ENCODE measurements around the gene SMCO2. TPM values are rescaled to one million over a fixed set of nuclear protein-coding genes. Genes with fewer than 3 reads are reported as not detected.

The SMCO2 gene
- total RNA-seq, 1 experiment from 2014 or later, result 0.20 TPM

- no peak for DNase-seq
- H4K5ac ChIP-seq (ENCODE audit: insufficient read length, low read depth, low read length), result no peak overlapping the region
- peaks cover 16 to 24% of the 10 kb centered on the region in 2 experiments for H3K4me1 Mint-ChIP-seq
- H2AFZ ChIP-seq (ENCODE audit: low read length), result no peak overlapping the region
- H2BK12ac ChIP-seq (ENCODE audit: insufficient read length, low read depth, low read length), result no peak overlapping the region
- H2BK120ac ChIP-seq (ENCODE audit: low read depth, low read length, poor library complexity, severe bottlenecking), result no peak overlapping the region
- no peak overlapping the region for H4K8ac ChIP-seq (replicated peaks; ENCODE audit: insufficient read length, low read depth, low read length)
- no peaks in the 10 kb centered on the region for H3K9me3 ChIP-seq (ENCODE audit: control insufficient read depth, low read depth, low read length)
- H2BK20ac ChIP-seq (ENCODE audit: low read depth, low read length, poor library complexity, severe bottlenecking), result no peak overlapping the region
- no peak overlapping the region for H2BK5ac ChIP-seq (ENCODE audit: insufficient read length, low read length)
- H4K91ac ChIP-seq (ENCODE audit: insufficient read length, low read depth, low read length), result no peak overlapping the region
- no CpG with 5 or more reads among the region's 5 CpGs for WGBS (ENCODE audit: extremely low coverage, insufficient read length, low lambda C conversion rate)
- H3K56ac ChIP-seq (ENCODE audit: insufficient read length, low read depth, low read length), result no peak overlapping the region
- H3K4me3 Mint-ChIP-seq, result no peak overlapping the region
- H3K79me1 ChIP-seq (ENCODE audit: insufficient read depth, low read depth, low read length, poor library complexity, severe bottlenecking), result no peaks in the 10 kb centered on the region
- H3K4me1 ChIP-seq (ENCODE audit: insufficient read depth, low read length), result no peaks in the 10 kb centered on the region
- H3K23ac ChIP-seq (ENCODE audit: insufficient read length, low read depth, low read length), result no peak overlapping the region
- H2BK15ac ChIP-seq (ENCODE audit: low read depth, low read length), result no peak overlapping the region
- no peak overlapping the region for H3K4ac ChIP-seq (ENCODE audit: low read depth, low read length)
- no peak overlapping the region for H3K18ac ChIP-seq (ENCODE audit: insufficient read length, low read depth, low read length)
- H3K23me2 ChIP-seq (ENCODE audit: insufficient read length, low read depth, low read length, poor library complexity, severe bottlenecking), result no peaks in the 10 kb centered on the region
- H3K27ac ChIP-seq (ENCODE audit: insufficient read length, low read depth, low read length), result no peak overlapping the region
- peak overlapping the region in 1 of 3 experiments; percentile 36; a peak in 1 of 7 replicates for H3K27ac Mint-ChIP-seq
- H2AK5ac ChIP-seq (ENCODE audit: insufficient read length, low read length), result no peak overlapping the region
- H3K79me2 ChIP-seq (ENCODE audit: insufficient read depth, low read length), result no peaks in the 10 kb centered on the region
- TF ChIP-seq CTCF (conservative IDR thresholded peaks at IDR 0.05), result no peak
- no peaks in the 10 kb centered on the region for H4K20me1 ChIP-seq (ENCODE audit: control insufficient read depth, insufficient read depth, insufficient read length)
- no peak overlapping the region for H3T11ph ChIP-seq (ENCODE audit: low read length)
- no peak overlapping the region for H3K9ac ChIP-seq (ENCODE audit: extremely low read depth, insufficient read length, low read length)
- H3K27me3 ChIP-seq (ENCODE audit: insufficient read depth, low read length), result no peaks in the 10 kb centered on the region
- H3K4me2 ChIP-seq (ENCODE audit: insufficient read depth, insufficient read length, low read length), result no peak overlapping the region
- peak overlapping the region; percentile 35; the same call in 1 of the 2 replicates for H3K14ac ChIP-seq (ENCODE audit: insufficient read depth, low read length)
- peaks cover 1% of the 10 kb centered on the region; the same call in 1 of the 2 replicates for H3K27me3 Mint-ChIP-seq (ENCODE audit: low read depth)
- H3K9me3 Mint-ChIP-seq, result peaks cover 0 to 3% of the 10 kb centered on the region in 2 experiments; a peak in 1 of 5 replicates
- peaks cover 4 to 7% (median 4%) of the 10 kb centered on the region in 3 experiments; a peak in 4 of 7 replicates for H3K36me3 Mint-ChIP-seq (ENCODE audit: insufficient read depth in 1 of 3, low read depth in 3 of 3)
Measured at GRCh38 chr12:27547592-27547991, 101.1 kb downstream of the SMCO2 start.
